Loucy (cell line): ENCODE measurements around the gene SCD5.

Experiments used
- H2AFZ ChIP-seq: fragments of 200-600 bp; sonication (generic); 2 replicates; pipeline ENCODE4 v1.6.0; 2016; ENCODE audit warnings: antibody characterized with exemption, mild to moderate bottlenecking, low read length, moderate library complexity
- H3F3A ChIP-seq: fragments of 200-600 bp; 2 replicates; pipeline ENCODE4 v1.6.0; 2016; ENCODE audit warnings: antibody characterized with exemption, low read depth, mild to moderate bottlenecking
- H3K27me3 ChIP-seq: fragments of 200-600 bp; sonication (generic); 2 replicates; pipeline ENCODE4 v1.6.1; 2014; ENCODE audit warnings: low read length, mild to moderate bottlenecking; ENCODE audit not compliant: insufficient read depth, poor library complexity, severe bottlenecking
- H3K36me3 ChIP-seq: fragments of 200-600 bp; sonication (generic); 2 replicates; pipeline ENCODE4 v1.6.1; 2016; ENCODE audit warnings: low read length; ENCODE audit not compliant: insufficient read depth
- H3K4me1 ChIP-seq: fragments of 200-600 bp; sonication (generic); 2 replicates; pipeline ENCODE4 v1.5.1; 2014; ENCODE audit warnings: low read length, mild to moderate bottlenecking; ENCODE audit not compliant: insufficient read depth, poor library complexity, severe bottlenecking
- H3K4me2 ChIP-seq: fragments of 200-600 bp; sonication (generic); 2 replicates; pipeline ENCODE4 v1.6.0; 2014; ENCODE audit warnings: antibody characterized with exemption, low read length, low read depth, mild to moderate bottlenecking; ENCODE audit not compliant: poor library complexity, severe bottlenecking
- H3K4me3 ChIP-seq: fragments of 200-600 bp; sonication (generic); 2 replicates; pipeline ENCODE4 v1.5.1; 2014; ENCODE audit warnings: low read length, mild to moderate bottlenecking, mixed read lengths; ENCODE audit not compliant: poor library complexity, severe bottlenecking
- H3K79me2 ChIP-seq: fragments of 200-600 bp; sonication (generic); 2 replicates; pipeline ENCODE4 v1.6.1; 2014; ENCODE audit warnings: low read length; ENCODE audit not compliant: insufficient read depth
- H3K9ac ChIP-seq: fragments of 200-600 bp; sonication (generic); 2 replicates; pipeline ENCODE4 v1.6.0; 2014; ENCODE audit warnings: mild to moderate bottlenecking, low read depth, low read length, moderate library complexity; ENCODE audit not compliant: poor library complexity, severe bottlenecking
- H3K9me2 ChIP-seq: fragments of 200-600 bp; sonication (generic); replicated peaks from 2 replicates; pipeline ENCODE4 v1.6.1; 2016; ENCODE audit warnings: low read depth, low read length, mixed read lengths
- H3K9me3 ChIP-seq: fragments of 200-600 bp; sonication (generic); 2 replicates; pipeline ENCODE4 v1.6.1; 2014; ENCODE audit warnings: mild to moderate bottlenecking, antibody characterized with exemption, low read length, low read depth; ENCODE audit not compliant: insufficient read depth
- H4K20me1 ChIP-seq: fragments of 200-600 bp; sonication (generic); 2 replicates; pipeline ENCODE4 v1.6.0; 2014; ENCODE audit warnings: antibody characterized with exemption, low read length, mild to moderate bottlenecking; ENCODE audit not compliant: insufficient read depth, poor library complexity, severe bottlenecking
- CTCF ChIP-seq: fragments of 200-600 bp; sonication (generic); conservative IDR thresholded peaks from 2 replicates; pipeline ENCODE4 v1.5.1; 2014; ENCODE audit warnings: mild to moderate bottlenecking, antibody characterized with exemption, low read length
- EZH2phosphoT487 ChIP-seq: fragments of 200-600 bp; IDR thresholded peaks from 2 replicates; pipeline ENCODE4 v1.6.1; 2018; ENCODE audit warnings: antibody characterized with exemption, mild to moderate bottlenecking, moderate library complexity, borderline replicate concordance

SCD5 gene

GRCh38 chr4:82661181-82661992 lies 137.2 kb downstream of the SCD5 start:
- no peaks in the 10 kb centered on the region for H4K20me1 ChIP-seq
- no peaks in the 10 kb centered on the region for H3K4me1 ChIP-seq
- TF ChIP-seq CTCF (no peak), EZH2phosphoT487 (no peak)
- H3K9me2 ChIP-seq: no peaks in the 10 kb centered on the region
- no peaks in the 10 kb centered on the region for H3K27me3 ChIP-seq
- no peaks in the 10 kb centered on the region for H3K79me2 ChIP-seq
- H3K36me3 ChIP-seq: peaks cover 5% of the 10 kb centered on the region; the same call in 1 of the 2 replicates
- no peak overlapping the region for H3K9ac ChIP-seq
- H3K9me3 ChIP-seq: no peaks in the 10 kb centered on the region
- H3K4me2 ChIP-seq: no peak overlapping the region
- no peak overlapping the region for H3K4me3 ChIP-seq
- H2AFZ ChIP-seq: no peak overlapping the region
- H3F3A ChIP-seq: no peaks in the 10 kb centered on the region

- Histone ChIP-seq H3K9ac (no peak overlapping the region), H3K4me3 (no peak overlapping the region), H4K20me1 (no peaks in the 10 kb centered on the region), H3F3A (no peaks in the 10 kb centered on the region), H2AFZ (no peak overlapping the region), H3K9me2 (no peaks in the 10 kb centered on the region), H3K4me2 (peak overlapping the region; percentile 42), H3K79me2 (no peaks in the 10 kb centered on the region), H3K9me3 (no peaks in the 10 kb centered on the region), H3K36me3 (peaks cover 5% of the 10 kb centered on the region; the same call in 1 of the 2 replicates), H3K27me3 (no peaks in the 10 kb centered on the region), H3K4me1 (peaks cover 8% of the 10 kb centered on the region)
- TF ChIP-seq CTCF (no peak), EZH2phosphoT487 (no peak)
These were observed 146.5 kb downstream of the SCD5 start for GRCh38 chr4:82652062-82652461.

GRCh38 chr4:82650868-82651267 lies 147.7 kb downstream of the SCD5 start:
- no peaks in the 10 kb centered on the region for H3K27me3 ChIP-seq
- H3K4me1 ChIP-seq: peaks cover 8% of the 10 kb centered on the region
- H3K36me3 ChIP-seq: peaks cover 5% of the 10 kb centered on the region; the same call in 1 of the 2 replicates
- no peak overlapping the region for H3K4me3 ChIP-seq
- H3K9me2 ChIP-seq: no peaks in the 10 kb centered on the region
- no peaks in the 10 kb centered on the region for H4K20me1 ChIP-seq
- H2AFZ ChIP-seq: no peak overlapping the region
- no peaks in the 10 kb centered on the region for H3F3A ChIP-seq
- no peaks in the 10 kb centered on the region for H3K9me3 ChIP-seq
- no peak overlapping the region for H3K4me2 ChIP-seq
- H3K9ac ChIP-seq: no peak overlapping the region
- H3K79me2 ChIP-seq: no peaks in the 10 kb centered on the region
- no peak for TF ChIP-seq CTCF
- TF ChIP-seq EZH2phosphoT487: no peak
